LHCN-M2 (cell line): Measurements from ENCODE around the gene SLC25A42. TPM values are rescaled to one million over a fixed set of nuclear protein-coding genes. Genes with fewer than 3 reads are reported as not detected.
"Not testable (repeated sequence)": the region's sequence is repeated elsewhere in the genome, so short reads cannot be mapped to it uniquely, and the experiment has no call there.

Experiments
- DNase-seq: peaks from one replicate; pipeline ENCODE4 v3.0.0-alpha.2; 2012; ENCODE audit warnings: low read depth
- total RNA-seq: library from RNA; depleted of rRNA; stranded (reverse); fragments of >200 nt; gene quantifications from 2 replicates; pipeline ENCODE4 v1.2.3, GENCODE V29; 2014

SLC25A42 gene
- total RNA-seq, 1 experiment from 2014 or later = 4.4 TPM

GRCh38 chr19:19134687-19135158 lies 70.9 kb downstream of the SLC25A42 start:
- DNase-seq = peak; percentile 6

- not testable (repeated sequence) for DNase-seq
These were observed 71.9 kb downstream of the SLC25A42 start for GRCh38 chr19:19135713-19136112.

GRCh38 chr19:19137556-19138108 lies 73.8 kb downstream of the SLC25A42 start:
- DNase-seq = no peak

GRCh38 chr19:19138109-19138981 lies 74.6 kb downstream of the SLC25A42 start, which contains the start of gene TMEM161A:
TSS of gene TMEM161A (minus strand) at chr19:19138478. CDS start at chr19:19138428, 50 bp downstream.
- DNase-seq = peak; percentile 98

DNA sequence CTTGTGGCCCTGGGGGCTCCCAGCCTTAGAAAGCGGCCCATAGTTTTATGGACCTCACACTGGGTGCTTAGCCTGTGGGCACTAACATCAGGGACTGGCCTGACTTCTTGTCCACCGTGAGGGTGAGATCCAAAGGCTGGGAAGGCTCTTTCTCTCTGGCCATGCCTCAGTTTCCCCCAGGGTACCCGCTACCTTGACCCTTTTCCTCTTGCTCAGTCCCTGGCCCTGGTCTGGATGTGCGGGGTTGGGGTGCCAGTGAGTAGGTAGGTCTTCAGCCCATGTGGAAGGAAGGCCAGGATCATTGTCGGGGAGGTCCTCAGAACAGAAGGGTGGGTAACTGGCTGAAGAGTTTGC lies 76.1 kb downstream of the SLC25A42 start:
- no peak for DNase-seq

DNA sequence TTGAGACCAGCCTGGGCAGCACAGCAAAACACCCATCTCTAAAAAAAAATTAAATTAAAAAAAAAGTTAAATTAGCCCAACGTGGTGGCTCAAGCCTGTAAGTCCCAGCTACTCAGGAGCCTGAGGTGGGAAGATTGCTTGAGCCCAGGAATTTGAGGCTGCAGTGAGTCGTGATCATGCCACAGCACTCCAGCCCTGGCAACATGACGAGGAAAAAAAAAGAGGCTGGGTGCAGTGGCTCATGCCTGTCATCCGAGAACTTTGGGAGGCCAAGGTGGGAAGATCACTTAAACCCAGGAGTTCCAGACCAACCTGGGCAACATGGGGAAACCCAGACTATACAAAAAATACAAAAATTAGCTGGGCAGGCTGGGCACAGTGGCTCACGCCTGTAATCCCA lies 76.7 kb downstream of the SLC25A42 start:
- DNase-seq = no peak

DNA sequence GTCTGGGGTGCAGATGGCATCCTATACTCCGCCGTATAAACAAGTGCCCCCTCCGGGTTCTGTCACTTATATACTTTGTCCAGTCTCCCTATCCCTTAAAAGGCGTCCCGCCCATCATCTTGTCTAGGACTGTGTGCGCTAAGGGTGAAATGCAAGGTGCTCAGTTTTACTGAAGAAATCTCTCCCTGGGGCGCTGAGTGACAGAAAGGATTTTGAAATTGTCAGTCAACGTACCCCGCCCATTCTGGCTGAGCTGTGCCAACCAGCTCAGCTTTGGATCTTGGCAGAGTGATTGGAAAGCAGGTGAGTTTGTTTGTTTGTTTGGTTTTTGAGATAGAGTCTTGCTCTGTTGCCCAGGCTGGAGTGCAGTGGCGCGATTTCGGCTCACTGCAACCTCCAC lies 78.6 kb downstream of the SLC25A42 start:
- DNase-seq = no peak

DNA sequence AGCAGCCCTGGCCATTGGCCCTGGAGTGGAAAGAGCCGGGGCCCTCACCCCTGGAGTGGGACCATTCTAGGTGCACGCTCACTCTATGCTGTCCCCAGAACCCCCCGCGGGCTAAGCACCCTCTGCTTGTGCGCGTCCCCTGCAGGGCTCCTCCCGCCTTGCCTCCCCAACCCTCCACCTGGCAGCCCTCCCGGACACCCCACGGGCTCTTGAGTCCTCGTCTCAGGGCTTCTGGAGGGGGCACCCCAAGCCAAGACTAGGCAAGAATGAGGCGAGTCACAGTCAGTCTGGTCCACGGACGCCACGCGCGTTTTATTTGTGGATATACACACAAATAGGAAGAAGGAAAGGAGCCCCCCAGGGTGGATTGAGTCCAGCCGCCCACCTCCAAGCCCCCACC lies 81.5 kb downstream of the SLC25A42 start:
- DNase-seq = no peak

DNA sequence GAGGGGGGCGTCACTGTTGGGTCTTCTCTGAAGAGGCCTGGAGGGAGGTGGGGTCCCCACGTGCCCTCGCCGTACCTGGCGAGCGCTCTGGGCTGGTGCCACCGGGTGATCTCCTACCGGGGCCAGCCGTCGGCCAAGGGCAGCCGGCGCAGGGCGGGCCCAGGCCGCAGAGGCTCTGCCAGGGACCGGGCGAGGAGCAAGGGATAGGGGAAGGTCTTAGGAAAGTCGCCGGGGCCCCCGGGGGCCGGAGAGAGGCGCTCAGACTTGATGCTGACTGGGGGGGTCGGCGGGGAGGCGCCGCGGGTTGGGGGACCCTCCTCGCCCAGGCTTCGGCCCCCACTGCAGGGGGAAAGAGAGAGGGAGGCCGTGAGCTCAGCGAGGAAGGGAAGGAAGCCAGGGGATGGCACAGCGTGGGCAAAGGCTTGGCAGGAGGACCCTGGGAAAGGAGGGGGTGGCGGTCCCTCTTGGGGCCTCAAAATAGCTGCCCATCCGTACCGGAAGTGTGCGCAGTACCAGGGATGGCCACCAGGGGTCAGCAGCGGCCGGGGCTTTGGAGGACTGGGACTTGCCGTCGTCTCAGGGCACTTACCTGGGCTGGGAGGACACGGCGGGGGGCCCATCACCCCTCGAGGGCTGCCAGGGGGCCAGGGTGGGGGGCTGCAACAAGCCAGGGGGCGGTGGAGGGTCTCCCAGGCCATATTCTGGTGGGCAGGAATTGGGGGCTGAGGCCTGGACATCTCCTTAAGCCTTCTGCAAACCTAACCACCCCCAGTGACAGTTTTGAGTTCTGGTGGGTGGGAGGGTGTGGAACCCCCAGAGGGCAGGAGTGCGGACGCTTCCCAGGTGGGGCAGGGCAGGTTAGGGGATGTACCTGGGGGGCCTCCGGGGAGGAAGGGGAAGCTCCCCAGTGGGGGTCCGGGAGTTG lies 82.2 kb downstream of the SLC25A42 start:
- DNase-seq = peak; percentile 45

- no peak for DNase-seq
These were observed 83.1 kb downstream of the SLC25A42 start for GRCh38 chr19:19146865-19147264.

DNA sequence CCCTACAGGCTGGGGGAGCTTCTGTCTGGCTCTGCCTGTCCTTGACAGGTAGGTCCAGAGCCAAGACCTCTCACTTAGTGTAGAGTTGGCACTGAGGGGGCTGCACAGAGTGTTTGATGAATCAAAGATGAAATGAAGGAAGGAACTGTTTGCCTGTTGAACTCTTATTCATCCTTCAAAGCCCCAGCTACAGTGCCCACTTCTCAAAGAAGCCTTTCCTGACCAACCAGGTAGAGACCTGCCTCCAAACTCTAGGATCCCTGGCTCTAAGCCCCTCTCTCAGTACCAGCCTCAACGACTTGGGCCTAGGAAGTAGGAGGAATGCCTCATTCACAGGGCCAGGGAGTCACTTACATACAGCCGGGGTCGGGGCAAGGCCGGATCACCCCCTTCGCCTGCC lies 83.5 kb downstream of the SLC25A42 start:
- no peak for DNase-seq

DNA sequence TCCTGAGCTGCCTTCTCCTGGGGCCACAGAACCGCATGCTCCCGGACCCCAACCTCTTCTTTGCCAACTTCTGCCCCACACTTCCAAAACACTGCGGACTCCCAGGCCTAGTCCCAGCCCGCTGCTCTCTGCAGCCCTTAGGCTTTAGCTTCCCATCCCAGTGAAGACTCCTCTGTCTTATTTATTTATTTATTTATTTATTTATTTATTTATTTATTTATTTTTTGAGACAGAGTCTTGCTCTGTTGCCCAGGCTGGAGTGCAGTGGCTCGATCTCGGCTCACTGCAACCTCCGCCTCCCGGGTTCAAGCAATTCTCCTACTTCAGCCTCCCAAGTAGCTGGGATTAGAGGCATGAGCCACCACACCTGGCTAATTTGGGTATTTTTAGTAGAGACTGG lies 84.7 kb downstream of the SLC25A42 start:
- not testable (repeated sequence) for DNase-seq

- no peak for DNase-seq
These were observed 85.6 kb downstream of the SLC25A42 start for GRCh38 chr19:19149435-19149834.

DNA sequence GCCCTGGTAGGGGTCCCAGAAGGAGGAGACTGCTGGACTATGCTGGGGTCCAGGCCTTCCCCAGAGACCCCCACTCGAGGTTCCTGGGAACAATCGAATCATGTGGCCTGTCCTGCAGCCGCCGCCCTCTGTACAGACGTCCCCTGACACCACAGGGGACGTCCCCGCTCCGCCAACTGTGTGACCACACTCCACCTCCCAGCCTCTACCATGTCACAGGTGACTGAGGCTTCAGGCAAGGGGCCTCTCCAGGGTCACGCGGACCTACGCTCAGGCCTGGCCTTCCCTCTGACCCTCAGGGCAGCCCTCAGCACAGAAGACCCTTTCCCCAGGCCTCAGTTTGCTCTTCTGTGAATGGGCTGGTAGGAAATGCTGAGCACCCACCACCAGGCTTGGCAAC lies 87.6 kb downstream of the SLC25A42 start:
- no peak for DNase-seq

DNA sequence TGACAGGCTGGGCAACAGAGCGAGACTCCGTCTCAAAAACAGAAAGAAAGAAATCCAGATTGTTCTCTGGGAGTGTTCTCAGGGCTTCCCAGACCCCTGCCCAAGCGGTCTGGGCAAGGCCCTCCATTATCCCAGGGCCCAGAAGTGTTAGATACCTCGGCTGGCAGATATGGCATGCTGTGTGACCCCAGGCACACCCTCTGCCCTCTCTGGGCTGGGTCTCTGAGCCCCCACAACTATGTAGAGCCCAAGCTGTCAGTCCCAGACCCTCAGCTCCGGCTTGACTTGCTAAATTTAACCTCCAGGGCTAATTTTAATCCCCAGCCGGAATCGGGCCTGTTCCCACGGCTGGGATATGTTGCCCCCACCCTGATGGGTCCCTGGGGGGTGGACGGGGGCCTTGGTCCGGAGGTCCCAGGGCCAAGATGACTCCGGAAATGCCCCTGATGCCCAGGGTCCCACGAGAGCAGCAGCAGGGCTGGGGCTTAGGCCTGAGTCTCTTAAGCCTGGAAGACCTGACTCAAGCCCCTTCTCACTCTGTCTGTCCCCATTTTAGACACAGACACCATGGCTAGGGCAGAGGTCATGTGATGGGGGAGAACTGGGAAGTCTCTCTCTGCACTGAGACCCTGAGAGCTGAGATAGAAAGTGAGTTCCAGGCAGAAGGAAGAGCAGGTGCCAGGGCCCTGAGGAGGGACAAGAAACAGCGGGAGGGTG lies 89.0 kb downstream of the SLC25A42 start:
- no peak for DNase-seq

- DNase-seq = no peak
These were observed 91.1 kb downstream of the SLC25A42 start for GRCh38 chr19:19154768-19155494.

GRCh38 chr19:19155495-19156219 lies 91.9 kb downstream of the SLC25A42 start:
- no peak for DNase-seq

GRCh38 chr19:19157808-19158207 lies 94.0 kb downstream of the SLC25A42 start:
- no peak for DNase-seq

- no peak for DNase-seq
These were observed 95.7 kb downstream of the SLC25A42 start for GRCh38 chr19:19159534-19159933.
